Colonic mucosa (tissue), 4 donors: ENCODE measurements around the gene PPP1R3D. TPM values are rescaled to one million over a fixed set of nuclear protein-coding genes. Genes with fewer than 3 reads are reported as not detected.

Experiments used
- DNase-seq: peaks from one replicate; pipeline ENCODE4 v3.0.0-alpha.2; 2020
- H3K27ac ChIP-seq: fragments of 200-600 bp; one replicate; pipeline ENCODE4 v1.8.0; 2021
- H3K27me3 ChIP-seq: fragments of 200-600 bp; one replicate; pipeline ENCODE4 v1.8.0; 2021
- H3K36me3 ChIP-seq: fragments of 200-600 bp; one replicate; pipeline ENCODE4 v1.8.0; 2021
- H3K4me1 ChIP-seq: fragments of 200-600 bp; one replicate; pipeline ENCODE4 v1.8.0; 2021; ENCODE audit warnings: mild to moderate bottlenecking
- H3K4me3 ChIP-seq: fragments of 200-600 bp; one replicate; pipeline ENCODE4 v1.8.0; 2021
- H3K9ac ChIP-seq, 2 donors: one replicate each; pipeline ENCODE4 v1.7.0; 2013; ENCODE audit warnings: control low read depth in 2 of 2, low read depth in 2 of 2, low read length in 2 of 2
- H3K9me3 ChIP-seq: fragments of 200-600 bp; one replicate; pipeline ENCODE4 v1.8.0; 2021
- CTCF ChIP-seq: fragments of 200-600 bp; IDR thresholded peaks from one replicate; pipeline ENCODE4 v1.8.0; 2022; ENCODE audit warnings: antibody characterized with exemption, mild to moderate bottlenecking
- intact Hi-C: fragments of 100-400 bp; cut with DNase I; formaldehyde crosslinking; loops from one replicate; pipeline ENCODE4 v1.14.1; 2022
- total RNA-seq, 2 donors: library from RNA; stranded (reverse); fragmentation: NEBNext Ultra II Directional in 1 of 2; extraction: Animal tissue kit (Norgen Biotek cat#: 25700) in 1 of 2; gene quantifications; one replicate each; pipeline ENCODE4 v1.2.1, GENCODE V29; 2021
- donor health status: healthy.
- donor health status: DM: no; HTN: no; CAD: no.
- donor health status: DM: no; HTN: no; CAD: no.

The PPP1R3D gene
- total RNA-seq, 2 donors from 2014 or later, result 6.3 to 9.2 TPM

- no peaks in the 10 kb centered on the region for H3K9me3 ChIP-seq
- no peak for DNase-seq
- H3K9ac ChIP-seq, result no peak overlapping the region
- no peak overlapping the region for H3K4me3 ChIP-seq
- no peaks in the 10 kb centered on the region for H3K4me1 ChIP-seq
- H3K27me3 ChIP-seq, result no peaks in the 10 kb centered on the region
- TF ChIP-seq CTCF, result no peak
- H3K36me3 ChIP-seq, result no peaks in the 10 kb centered on the region
- intact Hi-C loops, result no loop called here
- H3K27ac ChIP-seq, result no peak overlapping the region
These were observed 44.4 kb upstream of the PPP1R3D start for GRCh38 chr20:59984541-59984940.

GRCh38 chr20:59983076-59983475 is 43.0 kb upstream of the PPP1R3D start:
- Histone ChIP-seq H3K4me3 (no peak overlapping the region), H3K9me3 (no peaks in the 10 kb centered on the region), H3K4me1 (no peaks in the 10 kb centered on the region), H3K9ac (no peak overlapping the region), H3K27ac (no peak overlapping the region), H3K27me3 (no peaks in the 10 kb centered on the region), H3K36me3 (no peaks in the 10 kb centered on the region)
- TF ChIP-seq CTCF, result no peak
- DNase-seq, result no peak
- intact Hi-C loops, result no loop called here

GRCh38 chr20:59977086-59977485 is 37.0 kb upstream of the PPP1R3D start:
- Histone ChIP-seq H3K27me3 (no peaks in the 10 kb centered on the region), H3K36me3 (no peaks in the 10 kb centered on the region), H3K9me3 (no peaks in the 10 kb centered on the region), H3K4me3 (no peak overlapping the region), H3K9ac (no peak overlapping the region), H3K27ac (no peak overlapping the region), H3K4me1 (no peaks in the 10 kb centered on the region)
- intact Hi-C loops, result no loop called here
- TF ChIP-seq CTCF, result no peak
- DNase-seq, result no peak

GRCh38 chr20:59976156-59976782 is 36.2 kb upstream of the PPP1R3D start:
- Histone ChIP-seq H3K27ac (no peak overlapping the region), H3K9ac (no peak overlapping the region), H3K27me3 (no peaks in the 10 kb centered on the region), H3K36me3 (no peaks in the 10 kb centered on the region), H3K4me1 (no peaks in the 10 kb centered on the region), H3K4me3 (no peak overlapping the region), H3K9me3 (no peaks in the 10 kb centered on the region)
- intact Hi-C loops, result no loop called here
- no peak for TF ChIP-seq CTCF
- DNase-seq, result no peak

GRCh38 chr20:59972037-59972801 is 32.1 kb upstream of the PPP1R3D start:
- DNase-seq, result peak; percentile 34
- no peaks in the 10 kb centered on the region for H3K4me1 ChIP-seq

More at GRCh38 chr20:59972037-59972801, 32.1 kb upstream of the PPP1R3D start:
- no peak overlapping the region for H3K27ac ChIP-seq
- no peak overlapping the region for H3K4me3 ChIP-seq
- H3K27me3 ChIP-seq, result no peaks in the 10 kb centered on the region
- H3K9ac ChIP-seq, result no peak overlapping the region
- no peak for TF ChIP-seq CTCF
- intact Hi-C loops, result no loop called here
- no peaks in the 10 kb centered on the region for H3K36me3 ChIP-seq
- no peaks in the 10 kb centered on the region for H3K9me3 ChIP-seq
